Urinary bladder (tissue), 4 donors: ENCODE measurements around the gene ARHGAP24. TPM values are rescaled to one million over a fixed set of nuclear protein-coding genes. Genes with fewer than 3 reads are reported as not detected.
"Not testable (repeated sequence)": the region's sequence is repeated elsewhere in the genome, so short reads cannot be mapped to it uniquely, and the experiment has no call there.

Source experiments
- DNase-seq: peaks from one replicate; pipeline ENCODE4 v3.0.0-alpha.2; 2015; ENCODE audit errors: extremely low spot score
- H3K27ac ChIP-seq: one replicate; pipeline ENCODE4 v1.5.1; 2013; ENCODE audit warnings: low read depth, mild to moderate bottlenecking, moderate library complexity
- H3K36me3 ChIP-seq: one replicate; pipeline ENCODE4 v1.6.1; 2013; ENCODE audit warnings: mild to moderate bottlenecking, moderate library complexity; ENCODE audit not compliant: insufficient read depth
- H3K4me1 ChIP-seq: one replicate; pipeline ENCODE4 v1.6.1; 2013; ENCODE audit warnings: mild to moderate bottlenecking, moderate library complexity; ENCODE audit not compliant: insufficient read depth
- H3K4me3 ChIP-seq: one replicate; pipeline ENCODE4 v1.5.1; 2013; ENCODE audit warnings: low read depth, low read length
- WGBS: extraction: QIAGEN DNeasy Blood & Tissue Kit; methylation state at CpG from one replicate; pipeline ENCODE4 v1.1.7; 2013; 5-methylcytosine and 5-hydroxymethylcytosine counted together
- polyA plus RNA-seq: library from polyadenylated mRNA; stranded (reverse); fragments of 200-250 nt; gene quantifications from one replicate; pipeline ENCODE4 v1.2.3, GENCODE V29; 2013
- total RNA-seq: library from RNA; depleted of rRNA; stranded (reverse); fragments of >200 nt; gene quantifications from one replicate; pipeline ENCODE4 v1.2.3, GENCODE V29; 2014
- donor health status: healthy with polysubstance abuse.
- donor health status: healthy.

ARHGAP24 gene
- total and polyA plus RNA-seq, 2 donors = 17.5 to 81.0 TPM

DNA sequence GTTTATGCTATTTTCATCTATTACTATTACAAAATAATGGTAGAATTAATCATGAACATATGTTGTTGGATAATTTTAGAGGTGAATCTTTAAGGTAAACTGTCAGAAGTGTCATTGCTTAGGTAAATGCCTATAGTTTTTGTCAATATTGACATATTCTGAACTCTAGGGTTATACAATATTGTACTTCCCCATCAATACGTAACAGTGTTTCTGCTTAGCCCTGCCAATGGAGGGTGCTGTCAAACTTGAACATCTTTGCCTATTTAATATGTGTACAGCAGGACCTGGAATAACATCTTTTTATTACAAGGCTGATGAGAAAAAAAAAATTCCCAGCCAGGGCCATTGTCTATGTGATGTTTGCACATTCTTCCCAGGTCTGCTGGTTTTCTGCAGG lies 40.8 kb downstream of the ARHGAP24 start:
- Histone ChIP-seq H3K27ac (no peak overlapping the region), H3K4me3 (no peak overlapping the region), H3K4me1 (no peaks in the 10 kb centered on the region), H3K36me3 (no peaks in the 10 kb centered on the region)
- WGBS = 53% methylated on average over 1 of the region's 1 CpG
- DNase-seq = no peak

DNA sequence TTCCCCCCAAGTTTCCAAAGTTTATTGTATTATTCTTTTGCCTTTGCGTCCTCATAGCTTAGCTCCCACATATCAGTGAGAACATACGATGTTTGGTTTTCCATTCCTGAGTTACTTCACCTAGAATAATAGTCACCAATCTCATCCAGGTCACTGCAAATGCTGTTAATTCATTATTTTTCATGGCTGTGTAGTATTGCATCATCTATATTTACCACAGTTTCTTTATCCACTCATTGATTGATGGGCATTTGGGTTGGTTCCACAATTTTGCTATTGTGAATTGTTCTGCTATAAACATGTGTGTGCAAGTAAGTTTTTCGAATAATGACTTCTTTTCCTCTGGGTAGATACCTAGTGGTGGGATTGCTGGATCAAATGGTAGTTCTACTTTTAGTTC lies 43.6 kb downstream of the ARHGAP24 start:
- H3K4me1 ChIP-seq, H3K36me3 ChIP-seq, H3K27ac ChIP-seq, DNase-seq, H3K4me3 ChIP-seq: not testable (repeated sequence)
- 97% methylated on average over 3 of the region's 3 CpGs for WGBS

DNA sequence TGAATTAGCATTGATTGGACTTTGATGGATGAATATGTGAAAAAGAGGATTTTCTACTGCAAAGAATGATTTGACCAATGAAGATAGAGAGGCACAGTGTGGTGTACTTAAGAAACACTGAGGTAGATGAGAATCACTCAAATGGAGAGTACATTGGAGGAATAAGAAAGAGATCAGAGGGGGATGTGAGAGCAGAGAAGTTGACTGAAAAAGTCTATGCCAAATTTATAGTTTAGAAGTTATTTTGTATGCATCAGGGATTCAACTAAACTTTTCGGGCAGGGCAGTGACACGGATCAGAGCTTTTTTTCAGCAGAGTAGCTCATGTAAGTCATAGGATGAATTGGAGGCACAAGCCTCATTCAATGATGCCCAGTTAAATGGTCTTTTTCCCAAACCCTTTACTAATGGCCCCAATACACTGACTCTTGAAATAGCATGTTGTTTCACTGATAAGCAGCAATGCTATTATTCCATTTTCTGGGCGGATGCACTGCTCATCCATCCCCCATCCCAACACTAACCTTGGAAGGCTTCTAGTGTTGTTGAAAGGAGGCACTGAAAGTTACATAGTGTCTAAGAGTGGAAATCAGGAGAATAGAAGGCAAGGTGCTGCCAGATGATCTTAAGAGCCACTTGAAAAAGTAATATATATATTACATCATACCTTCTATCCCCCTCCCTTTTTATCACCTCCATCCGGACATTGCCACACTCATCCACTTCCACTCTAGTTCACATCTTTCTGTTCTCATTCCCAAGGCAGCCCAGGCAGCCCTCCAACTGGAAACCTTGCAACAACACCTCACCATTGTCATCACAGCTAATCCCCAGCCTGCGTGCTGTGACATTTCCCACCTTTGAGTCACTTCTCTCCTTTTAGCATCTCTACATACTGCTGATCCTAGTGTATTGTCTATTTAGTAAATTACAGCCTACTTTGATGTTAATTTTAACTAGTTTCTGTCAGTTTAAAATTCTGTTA lies 46.1 kb downstream of the ARHGAP24 start:
- WGBS = 76% methylated on average over 5 of the region's 5 CpGs
- H3K4me1 ChIP-seq = no peaks in the 10 kb centered on the region

DNA sequence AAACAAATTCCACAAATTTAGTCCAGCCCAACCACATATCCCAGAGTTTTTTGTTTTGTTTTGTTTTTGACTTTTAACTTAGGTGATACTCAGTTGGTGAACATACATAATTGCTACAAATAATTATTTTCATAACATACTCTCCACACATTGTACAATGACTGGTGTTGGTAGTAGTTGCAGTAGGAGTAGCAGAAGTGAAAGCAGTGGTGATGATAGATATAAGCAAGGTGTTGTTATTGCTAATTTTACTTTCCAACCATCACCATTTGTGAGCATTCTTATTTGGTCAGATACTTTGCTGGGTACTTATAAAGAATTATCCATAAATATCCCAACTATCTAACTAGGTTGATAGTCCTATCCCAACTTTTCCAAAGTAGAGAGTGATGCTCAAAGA lies 47.3 kb downstream of the ARHGAP24 start:
- DNase-seq = no peak
- no peak overlapping the region for H3K27ac ChIP-seq
- H3K4me1 ChIP-seq = no peaks in the 10 kb centered on the region

More for the DNA sequence above, 46.1 kb downstream of the ARHGAP24 start:
- no peak overlapping the region for H3K27ac ChIP-seq
- no peak for DNase-seq
- no peaks in the 10 kb centered on the region for H3K36me3 ChIP-seq
- no peak overlapping the region for H3K4me3 ChIP-seq

DNA sequence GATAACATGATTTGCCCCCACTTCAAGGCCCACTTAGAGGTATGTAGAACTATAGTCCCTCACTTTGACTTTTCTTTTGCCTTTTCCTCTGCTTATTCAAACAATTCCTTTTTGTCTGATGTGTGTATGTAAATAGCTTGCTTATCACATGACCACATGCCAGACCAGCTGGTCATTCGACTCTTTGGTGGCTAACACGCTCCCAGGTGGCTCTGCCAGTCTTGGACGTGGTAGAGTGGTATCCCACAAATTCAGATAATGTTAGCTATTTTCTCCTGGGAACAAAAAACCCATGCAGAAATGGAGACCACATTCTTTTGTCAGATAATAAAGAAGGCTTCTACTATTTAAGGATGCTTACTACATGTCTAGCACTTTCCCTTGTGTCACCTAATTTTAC lies 47.9 kb downstream of the ARHGAP24 start:
- Histone ChIP-seq H3K36me3 (no peaks in the 10 kb centered on the region), H3K27ac (no peak overlapping the region), H3K4me3 (no peak overlapping the region), H3K4me1 (no peaks in the 10 kb centered on the region)
- DNase-seq = no peak
- WGBS = 82% methylated on average over 3 of the region's 3 CpGs

More for the DNA sequence above, 47.3 kb downstream of the ARHGAP24 start:
- Histone ChIP-seq H3K4me3 (no peak overlapping the region), H3K36me3 (no peaks in the 10 kb centered on the region)

DNA sequence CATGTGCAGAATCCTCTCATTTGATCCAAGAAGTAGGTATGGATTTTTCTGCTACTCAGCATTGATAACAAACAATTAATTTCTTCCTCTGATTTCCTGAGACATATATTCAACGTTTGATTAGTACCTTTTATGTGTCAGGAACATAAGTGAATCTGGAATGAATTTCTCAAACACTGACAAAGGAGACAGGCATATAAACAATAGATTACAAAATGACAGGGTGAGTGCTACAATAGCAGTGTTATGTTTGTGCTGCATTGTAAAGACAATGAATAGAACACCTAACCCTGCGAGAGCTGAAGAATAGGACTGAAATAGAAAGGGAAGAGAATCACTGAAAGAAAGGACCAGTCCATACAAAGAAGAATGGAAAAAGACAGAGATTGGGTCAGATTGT lies 52.9 kb downstream of the ARHGAP24 start:
- Histone ChIP-seq H3K4me1 (no peaks in the 10 kb centered on the region), H3K36me3 (no peaks in the 10 kb centered on the region), H3K4me3 (no peak overlapping the region), H3K27ac (no peak overlapping the region)
- WGBS = 50% methylated on average over 2 of the region's 2 CpGs
- DNase-seq = no peak

DNA sequence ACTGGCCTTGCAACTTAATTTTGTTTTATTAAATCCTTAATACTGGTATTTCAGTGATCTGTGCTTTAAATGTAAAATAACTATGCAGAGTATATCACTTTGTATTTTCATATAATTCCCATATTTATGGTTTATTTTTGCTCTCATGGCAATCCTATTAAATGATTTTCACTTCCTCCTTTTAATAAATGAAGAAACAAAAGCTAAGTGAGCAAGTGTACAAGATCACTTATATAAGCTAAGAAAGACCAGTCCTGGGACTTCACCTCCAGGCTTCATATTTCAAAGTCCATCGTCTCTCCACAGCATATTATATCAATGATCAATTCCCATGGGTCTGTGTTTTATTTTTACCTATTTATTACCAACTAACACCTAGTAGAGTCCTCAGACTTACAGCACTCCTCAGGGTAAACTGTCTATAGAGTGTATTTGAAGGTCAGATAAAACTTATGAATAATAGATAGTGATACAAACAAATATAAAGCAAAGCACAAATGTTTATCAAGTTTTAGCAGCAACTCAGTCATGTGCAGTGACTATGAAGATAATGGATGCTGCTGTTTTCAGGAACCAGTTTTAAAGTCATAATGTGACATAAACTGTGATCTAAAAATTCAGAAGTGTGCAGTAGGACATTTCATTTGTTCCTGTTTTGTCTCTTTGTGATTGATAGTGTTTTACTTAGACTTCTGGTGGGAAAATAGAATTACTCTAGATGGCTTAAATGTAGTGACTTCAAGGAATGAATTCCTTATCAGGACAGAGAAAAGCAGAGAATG lies 56.8 kb downstream of the ARHGAP24 start:
- WGBS = 84% methylated on average over 1 of the region's 1 CpG
- no peak for DNase-seq
- Histone ChIP-seq H3K36me3 (no peaks in the 10 kb centered on the region), H3K4me3 (no peak overlapping the region), H3K4me1 (no peaks in the 10 kb centered on the region), H3K27ac (no peak overlapping the region)

DNA sequence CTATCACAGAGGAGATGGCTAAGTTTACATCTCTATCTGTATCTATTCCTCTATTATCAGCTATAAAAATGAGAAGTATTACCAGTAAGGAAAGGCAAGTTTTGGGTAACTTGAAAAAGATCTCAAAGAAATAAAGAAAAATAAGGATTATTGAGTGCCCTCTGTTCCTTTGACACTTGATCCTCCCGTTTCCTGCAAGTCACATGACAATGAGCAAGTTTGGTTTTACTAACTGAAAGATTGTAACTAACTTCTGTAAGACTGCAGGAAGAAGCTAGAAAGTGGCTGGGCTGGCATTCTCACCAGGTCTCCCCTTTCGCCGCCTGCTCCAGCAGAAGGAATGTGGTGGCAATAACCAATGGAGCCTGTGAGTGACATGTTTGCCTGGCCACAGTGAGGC lies 59.2 kb downstream of the ARHGAP24 start:
- DNase-seq = no peak
- WGBS = 91% methylated on average over 3 of the region's 3 CpGs
- Histone ChIP-seq H3K27ac (no peak overlapping the region), H3K36me3 (no peaks in the 10 kb centered on the region), H3K4me3 (no peak overlapping the region), H3K4me1 (no peaks in the 10 kb centered on the region)

DNA sequence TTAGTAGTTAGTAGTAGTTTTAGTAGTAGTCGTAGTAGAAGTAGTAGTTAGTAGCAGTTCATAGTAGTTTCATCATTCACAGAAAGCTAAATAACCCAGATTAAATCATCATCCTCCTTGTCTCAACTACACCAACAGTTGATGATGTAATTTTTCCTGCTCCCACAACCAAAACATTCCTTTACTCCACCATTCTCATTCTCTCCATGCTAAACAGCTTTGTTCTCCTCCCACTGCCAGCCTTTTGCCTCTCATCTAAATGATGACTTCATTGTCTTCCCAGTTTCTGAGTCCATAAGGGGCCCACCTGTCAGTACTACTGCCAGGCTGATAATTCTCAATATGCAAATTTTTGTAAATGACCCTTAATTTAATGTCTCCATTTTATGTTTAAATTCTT lies 68.9 kb downstream of the ARHGAP24 start:
- Histone ChIP-seq H3K4me3 (no peak overlapping the region), H3K27ac (no peak overlapping the region), H3K36me3 (peaks cover 1% of the 10 kb centered on the region), H3K4me1 (no peaks in the 10 kb centered on the region)
- DNase-seq = no peak
- WGBS = 92% methylated on average over 1 of the region's 1 CpG

DNA sequence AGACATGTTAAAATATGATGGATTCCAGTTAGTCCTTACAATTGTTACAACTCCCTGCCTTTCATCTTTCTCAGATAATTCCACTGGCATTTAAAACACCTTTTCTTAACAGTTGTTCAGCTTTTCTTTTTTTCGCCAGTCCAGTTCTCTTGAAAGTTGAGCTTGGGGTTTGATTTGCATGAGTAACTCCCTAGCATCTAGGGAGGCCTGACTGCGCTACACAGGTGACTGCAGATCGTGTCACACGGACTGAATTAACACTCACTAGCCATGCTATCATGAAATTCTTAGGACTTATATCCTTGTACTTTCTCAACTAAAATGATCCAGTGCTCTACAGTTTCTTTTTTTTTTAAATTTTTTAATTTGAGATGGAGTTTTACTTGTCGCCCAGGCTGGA lies 69.8 kb downstream of the ARHGAP24 start:
- no peaks in the 10 kb centered on the region for H3K4me1 ChIP-seq
- H3K27ac ChIP-seq = no peak overlapping the region
- H3K4me3 ChIP-seq = no peak overlapping the region
- WGBS = 96% methylated on average over 5 of the region's 5 CpGs
- H3K36me3 ChIP-seq = peaks cover 1% of the 10 kb centered on the region
- DNase-seq = no peak

DNA sequence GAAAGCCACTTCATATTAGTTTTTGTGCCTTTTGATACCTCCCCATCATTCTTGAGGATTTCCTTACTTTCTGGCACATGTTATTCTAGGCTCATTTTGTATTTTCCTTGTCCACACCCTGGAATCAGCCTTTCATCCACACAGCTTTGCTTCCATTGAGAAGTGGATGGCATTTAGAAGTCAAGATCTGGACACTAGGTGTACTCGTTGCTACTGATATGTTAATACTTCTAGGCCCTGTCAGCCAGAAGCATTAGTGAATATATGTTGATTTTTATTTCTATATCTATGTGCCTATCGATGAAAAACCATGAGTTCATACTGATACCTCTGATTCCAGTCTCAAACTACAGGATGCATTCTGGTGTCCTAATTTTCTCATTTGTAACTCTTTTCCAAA lies 73.2 kb downstream of the ARHGAP24 start:
- Histone ChIP-seq H3K27ac (no peak overlapping the region), H3K4me3 (no peak overlapping the region), H3K36me3 (peaks cover 1% of the 10 kb centered on the region), H3K4me1 (no peaks in the 10 kb centered on the region)
- 86% methylated on average over 2 of the region's 2 CpGs for WGBS
- no peak for DNase-seq

DNA sequence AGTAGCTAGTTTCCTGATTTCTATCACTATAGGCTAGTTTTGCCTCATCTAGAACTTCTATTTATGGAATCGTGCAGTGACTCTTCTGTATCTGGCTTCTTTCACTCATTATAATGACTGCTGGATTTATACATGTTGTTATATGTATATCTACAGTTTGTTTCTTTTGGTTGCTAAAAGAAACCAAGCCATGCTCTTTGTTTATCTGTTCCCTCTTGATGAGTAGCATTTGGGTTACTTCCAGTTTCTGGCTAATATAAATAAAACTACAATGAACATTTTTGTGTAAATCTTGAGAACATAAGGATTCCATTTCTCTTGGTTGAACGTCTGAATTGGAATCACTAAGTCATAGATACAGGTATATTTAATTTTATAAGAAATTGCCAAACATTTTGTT lies 73.9 kb downstream of the ARHGAP24 start:
- Histone ChIP-seq H3K27ac (no peak overlapping the region), H3K4me3 (no peak overlapping the region), H3K4me1 (no peaks in the 10 kb centered on the region), H3K36me3 (peaks cover 1% of the 10 kb centered on the region)
- DNase-seq = no peak
- 39% methylated on average over 2 of the region's 2 CpGs for WGBS

DNA sequence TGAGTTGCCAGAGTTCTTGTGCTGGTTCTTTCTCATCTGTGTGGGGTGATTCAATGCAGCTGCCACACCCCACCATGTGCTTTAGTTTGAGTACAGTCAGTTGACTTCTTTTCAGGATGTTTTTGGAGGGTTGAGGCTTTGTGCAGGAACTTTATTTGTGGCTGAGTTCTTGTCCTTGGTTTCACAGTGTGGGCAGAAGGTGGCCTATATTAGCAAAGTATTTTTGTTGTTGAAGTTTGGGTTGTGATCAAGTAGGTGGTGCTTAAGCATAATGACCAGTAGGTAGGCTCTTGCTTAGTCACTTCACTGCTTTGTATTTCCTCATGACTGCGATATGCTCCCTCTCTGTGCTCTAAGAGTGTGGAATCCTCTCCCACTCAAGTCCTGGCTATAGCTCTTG lies 80.3 kb downstream of the ARHGAP24 start:
- Histone ChIP-seq H3K36me3 (no peaks in the 10 kb centered on the region), H3K4me1 (no peaks in the 10 kb centered on the region), H3K27ac (no peak overlapping the region), H3K4me3 (no peak overlapping the region)
- WGBS = 100% methylated on average over 1 of the region's 1 CpG
- no peak for DNase-seq

DNA sequence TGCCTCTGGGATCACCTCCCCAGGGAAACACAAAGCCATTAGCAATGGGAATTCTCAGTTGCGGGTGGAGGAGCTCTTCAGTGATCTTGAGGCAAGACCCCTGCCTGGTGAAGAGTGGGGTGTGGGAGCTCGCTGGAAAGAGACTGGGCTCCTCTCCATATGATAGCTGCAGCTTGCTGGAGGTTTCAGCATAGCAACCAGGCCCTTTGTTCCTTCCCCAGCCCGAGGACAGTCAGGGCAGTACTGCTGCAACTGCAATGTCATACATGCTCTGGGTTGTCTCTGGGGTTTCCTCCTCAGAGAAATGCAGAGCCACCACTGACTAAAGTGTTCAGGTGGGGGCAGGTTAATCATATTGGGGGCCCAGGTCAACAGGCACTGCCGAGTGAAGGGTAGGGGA lies 81.3 kb downstream of the ARHGAP24 start:
- DNase-seq = no peak
- WGBS = 82% methylated on average over 4 of the region's 4 CpGs
- Histone ChIP-seq H3K4me3 (no peak overlapping the region), H3K27ac (no peak overlapping the region), H3K4me1 (no peaks in the 10 kb centered on the region), H3K36me3 (no peaks in the 10 kb centered on the region)
